Right ventricle myocardium superior (tissue), 1 donor: ENCODE measurements around the gene FNBP1. TPM values are rescaled to one million over a fixed set of nuclear protein-coding genes. Genes with fewer than 3 reads are reported as not detected.

Source experiments
- microRNA-seq: library from miRNA; unstranded; fragments of <30 nt; microRNA quantifications from one replicate; pipeline ENCODE4 v1.2.0, GENCODE V29; 2020
- total RNA-seq: library from RNA; stranded (reverse); fragmentation: NEBNext Ultra II Directional; extraction: Animal tissue kit (Norgen Biotek cat#: 25700); gene quantifications from one replicate; pipeline ENCODE4 v1.2.1, GENCODE V29; 2021
- donor health status: DM: no; HTN: yes; CAD: no; lungs with severe emphysema.

FNBP1 gene
- total RNA-seq, 1 donor from 2014 or later = 21.5 TPM

Small RNA genes lying within 50 kb of the gene (microRNA-seq; reads per million reads assigned to microRNA genes)
- gene MIR6855 = not detected

Other genes with a start within 250 kb of the FNBP1 start
- gene TOR1B, start 240.0 kb downstream of the FNBP1 start, total RNA-seq = 10.0 TPM
- gene TOR1A, start 219.1 kb downstream of the FNBP1 start, total RNA-seq = 12.0 TPM
- gene C9orf78, start 207.9 kb downstream of the FNBP1 start, total RNA-seq = 31.4 TPM
- gene USP20, start 207.7 kb downstream of the FNBP1 start, total RNA-seq = 10.4 TPM
- gene GPR107, start 10.7 kb upstream of the FNBP1 start, total RNA-seq = 20.4 TPM
- gene NCS1, start 129.2 kb upstream of the FNBP1 start, total RNA-seq = 5.0 TPM
- gene HMCN2, start 222.6 kb upstream of the FNBP1 start, total RNA-seq = 5.2 TPM